Mesothelial cell of epicardium (in vitro differentiated cells): ENCODE results near the gene CWC25. TPM values are rescaled to one million over a fixed set of nuclear protein-coding genes. Genes with fewer than 3 reads are reported as not detected.

Experiments used
- DNase-seq, 2 experiments: peaks; one replicate each; pipeline ENCODE4 v3.0.0; 2021; ENCODE audit warnings: low spot score in 2 of 2; ENCODE audit not compliant: unreplicated experiment in 2 of 2
- H3K27ac Mint-ChIP-seq: 2 replicates; pipeline ENCODE4 v1.8.0; 2021; ENCODE audit warnings: mixed read lengths
- H3K27me3 Mint-ChIP-seq: 2 replicates; pipeline ENCODE4 v1.8.0; 2021; ENCODE audit warnings: low read depth, mixed read lengths
- H3K36me3 Mint-ChIP-seq: 2 replicates; pipeline ENCODE4 v1.8.0; 2021; ENCODE audit warnings: mixed read lengths
- H3K4me1 Mint-ChIP-seq: 2 replicates; pipeline ENCODE4 v1.8.0; 2021; ENCODE audit warnings: mixed read lengths
- H3K4me3 Mint-ChIP-seq: 2 replicates; pipeline ENCODE4 v1.8.0; 2021; ENCODE audit warnings: mild to moderate bottlenecking, moderate library complexity, mixed read lengths
- H3K9me3 Mint-ChIP-seq: 2 replicates; pipeline ENCODE4 v1.8.0; 2021; ENCODE audit warnings: mixed read lengths
- total RNA-seq: library from RNA; stranded (reverse); gene quantifications from 3 replicates; pipeline ENCODE4 v1.2.1, GENCODE V29; 2021
- TF ChIP-seq, protein P1 (sequence below): fragments of 200-600 bp; sonication (generic); IDR thresholded peaks from one replicate; pipeline ENCODE4 v1.5.0; 2021; ENCODE audit warnings: antibody characterized with exemption; ENCODE audit not compliant: unreplicated experiment

Gene CWC25
- 19.5 to 20.9 TPM (median 20.5 TPM) in 3 replicates for total RNA-seq

DNA sequence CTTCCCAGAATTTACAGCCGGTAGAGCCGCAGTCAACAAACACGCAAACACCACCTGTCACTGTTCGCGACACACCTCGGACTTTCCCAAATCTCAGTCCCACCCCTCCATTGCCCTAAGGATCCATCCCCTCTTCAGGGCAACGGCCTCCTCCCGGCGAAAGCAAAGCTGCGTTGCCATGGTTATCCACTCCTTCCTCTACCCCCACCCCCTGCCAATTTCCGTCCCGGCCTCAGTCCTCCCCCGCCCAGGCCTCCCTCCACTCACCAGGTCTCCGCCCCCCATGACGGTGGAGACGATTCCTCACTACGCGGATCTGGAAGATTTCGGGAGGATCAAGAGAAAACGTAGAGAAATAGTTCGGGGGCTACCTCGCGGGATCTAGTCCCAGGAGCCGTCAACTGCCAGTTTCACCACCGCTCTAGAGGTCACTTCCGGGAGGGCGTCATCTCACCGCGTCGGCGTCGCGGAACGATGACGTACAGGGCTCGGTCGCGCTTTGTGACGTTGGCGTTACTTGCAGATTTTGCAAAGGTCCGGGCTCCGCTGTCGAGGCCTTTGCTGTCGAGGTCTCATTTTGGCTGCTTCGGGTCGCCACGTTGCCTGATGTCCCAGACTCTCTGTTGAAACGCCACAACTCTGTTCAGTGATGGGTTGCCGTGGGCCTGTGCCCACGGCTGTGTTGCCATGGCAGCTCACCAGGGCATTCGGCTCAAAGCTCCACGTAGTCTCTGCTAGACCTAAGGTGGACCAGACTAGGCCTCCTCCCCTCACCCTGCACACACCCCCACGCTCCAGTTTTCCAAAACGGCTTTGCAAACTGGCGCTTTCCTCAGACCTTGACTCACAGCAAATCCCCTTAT is at the start of gene CWC25:
CWC25 (minus strand) TSS at position 423 of the 863 bp plus-strand sequence; CDS start at position 285, 138 bp downstream.
- peaks cover 3% of the 10 kb centered on the region for H3K36me3 Mint-ChIP-seq
- TF ChIP-seq, protein P1, sequence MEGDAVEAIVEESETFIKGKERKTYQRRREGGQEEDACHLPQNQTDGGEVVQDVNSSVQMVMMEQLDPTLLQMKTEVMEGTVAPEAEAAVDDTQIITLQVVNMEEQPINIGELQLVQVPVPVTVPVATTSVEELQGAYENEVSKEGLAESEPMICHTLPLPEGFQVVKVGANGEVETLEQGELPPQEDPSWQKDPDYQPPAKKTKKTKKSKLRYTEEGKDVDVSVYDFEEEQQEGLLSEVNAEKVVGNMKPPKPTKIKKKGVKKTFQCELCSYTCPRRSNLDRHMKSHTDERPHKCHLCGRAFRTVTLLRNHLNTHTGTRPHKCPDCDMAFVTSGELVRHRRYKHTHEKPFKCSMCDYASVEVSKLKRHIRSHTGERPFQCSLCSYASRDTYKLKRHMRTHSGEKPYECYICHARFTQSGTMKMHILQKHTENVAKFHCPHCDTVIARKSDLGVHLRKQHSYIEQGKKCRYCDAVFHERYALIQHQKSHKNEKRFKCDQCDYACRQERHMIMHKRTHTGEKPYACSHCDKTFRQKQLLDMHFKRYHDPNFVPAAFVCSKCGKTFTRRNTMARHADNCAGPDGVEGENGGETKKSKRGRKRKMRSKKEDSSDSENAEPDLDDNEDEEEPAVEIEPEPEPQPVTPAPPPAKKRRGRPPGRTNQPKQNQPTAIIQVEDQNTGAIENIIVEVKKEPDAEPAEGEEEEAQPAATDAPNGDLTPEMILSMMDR, result no peak
- peak within 1 kb of the TSS; percentile 92 for H3K4me3 Mint-ChIP-seq
- peak within 1 kb of the TSS; percentile 100 for H3K27ac Mint-ChIP-seq
- H3K9me3 Mint-ChIP-seq, result no peaks in the 10 kb centered on the region
- DNase-seq, result peak; percentile 90 to 99
- peaks cover 19% of the 10 kb centered on the region for H3K4me1 Mint-ChIP-seq
- peaks cover 3% of the 10 kb centered on the region for H3K27me3 Mint-ChIP-seq

DNA sequence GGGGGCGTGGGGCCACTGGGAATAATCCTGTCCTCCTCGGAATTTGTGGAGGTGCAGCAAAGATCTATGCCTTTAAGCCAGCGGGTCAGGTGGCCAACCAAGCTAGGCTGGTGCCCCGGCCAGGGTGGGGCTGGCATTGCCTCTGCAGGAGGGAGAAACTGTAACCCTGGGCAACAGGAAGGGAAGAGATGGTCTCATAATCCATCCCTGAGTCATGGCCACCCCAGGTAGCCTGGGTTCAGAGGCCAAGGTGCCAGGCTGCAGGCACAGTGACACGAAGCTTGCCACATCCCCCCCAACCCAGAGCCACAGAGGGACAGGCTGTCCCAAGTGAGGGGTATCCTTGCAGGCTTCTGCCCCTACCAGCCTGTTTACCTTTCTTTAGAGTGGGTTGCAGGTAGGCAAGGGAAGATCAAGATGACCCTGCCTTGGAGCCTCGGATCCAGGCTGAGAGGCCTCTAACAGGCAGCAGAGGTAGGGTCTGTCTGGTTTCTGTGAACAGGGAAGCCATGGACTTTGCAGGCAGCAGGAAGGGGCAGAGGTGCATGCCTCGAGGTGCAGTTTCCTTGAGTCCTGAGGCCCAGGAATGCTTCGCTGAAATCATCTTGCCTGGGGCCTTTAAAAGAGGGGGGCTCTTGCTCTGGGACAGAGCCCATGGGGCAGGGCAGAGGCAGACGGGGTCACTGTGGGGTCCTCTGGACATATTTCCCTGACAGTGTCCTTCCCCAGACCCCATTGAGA is 48.7 kb upstream of the CWC25 start:
- Mint-ChIP-seq H3K4me1 (peaks cover 61% of the 10 kb centered on the region), H3K4me3 (peak overlapping the region; percentile 42), H3K27ac (peak overlapping the region; percentile 94), H3K36me3 (peaks cover 5% of the 10 kb centered on the region), H3K9me3 (no peaks in the 10 kb centered on the region), H3K27me3 (no peaks in the 10 kb centered on the region)
- TF ChIP-seq, protein P1, result no peak
- DNase-seq, result no peak

DNA sequence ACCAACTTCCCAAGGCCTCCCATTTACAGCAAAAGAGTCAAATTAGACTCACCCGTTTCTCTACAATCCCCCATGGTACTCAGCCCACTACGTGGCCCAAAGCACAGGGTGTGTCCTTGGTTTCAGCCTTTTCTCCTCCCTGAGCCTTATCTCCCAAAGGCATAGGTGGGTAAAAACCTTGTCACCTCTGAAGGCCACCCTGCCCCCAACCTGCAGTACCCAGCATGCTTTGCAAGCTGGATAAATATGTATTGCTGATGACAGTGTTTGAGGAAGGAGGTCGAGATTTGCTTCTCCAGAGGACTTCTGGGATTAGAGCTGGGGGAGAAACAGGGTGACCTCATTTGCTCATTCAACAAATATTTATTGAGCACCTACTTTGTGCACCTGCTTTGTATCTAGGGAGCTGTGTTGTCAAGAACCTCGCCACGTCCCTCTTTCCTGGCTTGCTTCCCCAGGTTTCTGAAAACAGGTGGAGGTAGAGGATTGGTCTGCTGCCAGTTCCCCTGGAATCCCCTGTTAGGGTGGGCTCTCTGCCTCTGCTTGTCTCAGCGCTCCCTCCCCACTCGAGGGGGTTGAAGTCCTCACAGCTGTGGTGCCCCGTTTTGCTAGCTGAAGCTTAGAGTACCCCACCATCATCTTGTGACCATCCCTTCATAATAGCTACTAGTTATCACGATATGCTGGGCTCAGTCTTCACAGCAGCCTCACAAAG is 47.7 kb upstream of the CWC25 start:
- H3K4me3 Mint-ChIP-seq, result peak overlapping the region; percentile 100
- H3K4me1 Mint-ChIP-seq, result peaks cover 59% of the 10 kb centered on the region

DNA sequence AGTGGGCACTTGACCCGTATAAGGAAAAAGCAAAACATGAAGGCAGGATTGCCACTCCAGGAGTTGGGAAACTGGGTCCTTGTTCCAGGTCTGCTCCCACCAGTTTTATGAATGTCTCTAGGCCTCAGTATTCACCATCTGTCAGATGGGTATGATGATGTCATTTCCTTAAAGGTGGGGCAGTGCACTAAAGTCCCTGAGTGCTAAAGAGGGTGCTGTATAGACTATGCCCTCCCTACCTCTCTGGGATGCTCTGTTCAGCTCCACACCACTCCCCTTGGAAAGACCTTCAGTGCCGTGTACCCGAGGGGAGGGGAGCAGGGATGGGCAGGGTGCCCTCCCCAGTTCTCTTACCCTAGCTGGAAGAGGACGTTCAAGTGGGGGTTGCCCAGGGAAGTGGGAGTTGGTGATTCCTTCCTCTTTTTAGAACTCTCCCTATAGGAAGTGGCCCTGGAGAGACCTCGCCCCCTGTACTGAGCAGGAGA is 46.9 kb upstream of the CWC25 start:
- Mint-ChIP-seq H3K4me3 (peak overlapping the region; percentile 100), H3K9me3 (no peaks in the 10 kb centered on the region), H3K4me1 (peaks cover 61% of the 10 kb centered on the region), H3K27me3 (no peaks in the 10 kb centered on the region), H3K27ac (peak overlapping the region; percentile 89), H3K36me3 (no peaks in the 10 kb centered on the region)
- DNase-seq, result no peak
- TF ChIP-seq, protein P1, result no peak

More for the DNA sequence above, 47.7 kb upstream of the CWC25 start:
- Mint-ChIP-seq H3K27ac (peak overlapping the region; percentile 89), H3K27me3 (no peaks in the 10 kb centered on the region), H3K36me3 (peaks cover under 1% of the 10 kb centered on the region), H3K9me3 (no peaks in the 10 kb centered on the region)
- TF ChIP-seq, protein P1, result no peak
- DNase-seq, result no peak
